Left colon (tissue), 2 donors: Measurements from ENCODE around the gene KIAA0408. TPM values are rescaled to one million over a fixed set of nuclear protein-coding genes. Genes with fewer than 3 reads are reported as not detected.

ENCODE experiments used
- ATAC-seq: fragments of 200-7000 bp; cut with Tn5 transposase; one replicate; pipeline ENCODE4 v1.9.1; 2020; ENCODE audit warnings: mild to moderate bottlenecking, moderate library complexity
- DNase-seq, 2 donors: peaks; one replicate each; pipeline ENCODE4 v3.0.0-alpha.2; 2020
- intact Hi-C, 2 donors: fragments of 100-400 bp; cut with DNase I in 1 of 2; cut with micrococcal nuclease in 1 of 2; formaldehyde crosslinking; loops; one replicate each; pipeline versions ENCODE4 v1.11.2 to v1.14.0; 2022; cut with DNase I, micrococcal nuclease
- long read RNA-seq: library from polyadenylated mRNA; unstranded; transcript quantifications from one replicate; pipeline ENCODE4 v2.0.0, GENCODE V29; 2021
- total RNA-seq, 2 donors: library from RNA; stranded (reverse); fragmentation: NEBNext Ultra II Directional; extraction: Animal tissue kit (Norgen Biotek cat#: 25700); gene quantifications; one replicate each; pipeline ENCODE4 v1.2.1, GENCODE V29; 2021
- donor health status: DM: no; HTN: no; CAD: no.
- donor health status: DM: yes; HTN: yes; CAD: no.

KIAA0408 gene
- 1 to 10 TPM; 1.5 to 6.5 TPM for total RNA-seq
- long read RNA-seq, result 0 reads

GRCh38 chr6:127459231-127459641 is at the start of gene KIAA0408:
Gene KIAA0408 (minus strand): TSS chr6:127459389. CDS start chr6:127453981, 5,408 bp downstream.
- intact Hi-C loops, result no loop called here
- peak; percentile 61 for ATAC-seq
- DNase-seq, result peak; percentile 25 to 69

GRCh38 chr6:127506894-127507293 is 47.7 kb upstream of the KIAA0408 start:
- DNase-seq (no peak), ATAC-seq (no peak)
- intact Hi-C loops, result no loop called here

- no peak for ATAC-seq
- no peak for DNase-seq
- intact Hi-C loops, result no loop called here
Measured at GRCh38 chr6:127503022-127503421, 43.8 kb upstream of the KIAA0408 start.

- no peak for ATAC-seq
- intact Hi-C loops, result no loop called here
- DNase-seq, result no peak
Measured at GRCh38 chr6:127497410-127497809, 38.2 kb upstream of the KIAA0408 start.

GRCh38 chr6:127496471-127496870 is 37.3 kb upstream of the KIAA0408 start:
- ATAC-seq (no peak), DNase-seq (no peak)
- intact Hi-C loops, result no loop called here

- intact Hi-C loops, result no loop called here
- DNase-seq (no peak), ATAC-seq (no peak)
Measured at GRCh38 chr6:127494240-127494767, 35.1 kb upstream of the KIAA0408 start.

- intact Hi-C loops, result no loop called here
- DNase-seq, result no peak
- ATAC-seq, result no peak
Measured at GRCh38 chr6:127489248-127489647, 30.1 kb upstream of the KIAA0408 start.

- no peak for ATAC-seq
- no peak for DNase-seq
- intact Hi-C loops, result no loop called here
Measured at GRCh38 chr6:127486934-127487333, 27.7 kb upstream of the KIAA0408 start.

- intact Hi-C loops, result no loop called here
Measured at GRCh38 chr6:127484212-127484863, 25.1 kb upstream of the KIAA0408 start.

GRCh38 chr6:127483399-127484055 is 24.3 kb upstream of the KIAA0408 start:
- intact Hi-C loops, result no loop called here
- no peak for ATAC-seq
- no peak for DNase-seq

More at GRCh38 chr6:127484212-127484863, 25.1 kb upstream of the KIAA0408 start:
- peak; percentile 82 for ATAC-seq
- DNase-seq, result no peak

- no peak for DNase-seq
- intact Hi-C loops, result no loop called here
- no peak for ATAC-seq
Measured at GRCh38 chr6:127482325-127482724, 23.1 kb upstream of the KIAA0408 start.

- intact Hi-C loops, result no loop called here
- ATAC-seq, result no peak
- no peak for DNase-seq
Measured at GRCh38 chr6:127481628-127482027, 22.4 kb upstream of the KIAA0408 start.

- no peak for ATAC-seq
- intact Hi-C loops, result no loop called here
Measured at GRCh38 chr6:127481111-127481510, 21.9 kb upstream of the KIAA0408 start.

GRCh38 chr6:127477658-127478057 is 18.5 kb upstream of the KIAA0408 start:
- ATAC-seq (no peak), DNase-seq (no peak)
- intact Hi-C loops, result no loop called here

More at GRCh38 chr6:127481111-127481510, 21.9 kb upstream of the KIAA0408 start:
- no peak for DNase-seq

- DNase-seq (no peak), ATAC-seq (no peak)
- intact Hi-C loops, result no loop called here
Measured at GRCh38 chr6:127475823-127476176, 16.6 kb upstream of the KIAA0408 start.

- no peak for DNase-seq
- intact Hi-C loops, result no loop called here
- ATAC-seq, result no peak
Measured at GRCh38 chr6:127475135-127475822, 16.1 kb upstream of the KIAA0408 start.

- intact Hi-C loops, result no loop called here
- DNase-seq, result no peak
- ATAC-seq, result no peak
Measured at GRCh38 chr6:127471379-127472255, 12.4 kb upstream of the KIAA0408 start.

GRCh38 chr6:127468936-127469335 is 9.7 kb upstream of the KIAA0408 start:
- ATAC-seq (no peak), DNase-seq (no peak)
- intact Hi-C loops, result loop anchor here in 1 of 2 donors (5.0 to 10.0 kb wide), 2 partner anchors 48 to 164 kb away; partner anchors contain the start of gene MTCL3

GRCh38 chr6:127466416-127466815 is 7.2 kb upstream of the KIAA0408 start:
- ATAC-seq, result no peak
- intact Hi-C loops, result loop anchor here in 1 of 2 donors (5.0 to 10.0 kb wide), 2 partner anchors 51 to 162 kb away; partner anchors contain the start of gene MTCL3
- no peak for DNase-seq
